Brain microvascular endothelial cell (primary cell): ENCODE results near the gene KLHL4.
"Not testable (repeated sequence)": the region's sequence is repeated elsewhere in the genome, so short reads cannot be mapped to it uniquely, and the experiment has no call there.

Experiments used
- DNase-seq: peaks from one replicate; pipeline ENCODE4 v3.0.0-alpha.2; 2020
- H3K27ac ChIP-seq: fragments of 250-450 bp; sonication (Bioruptor Pico); 2 replicates; pipeline ENCODE4 v1.5.1; 2020; ENCODE audit warnings: mild to moderate bottlenecking, moderate library complexity
- H3K27me3 ChIP-seq: fragments of 250-450 bp; sonication (Bioruptor Pico); replicated peaks from 2 replicates; pipeline ENCODE4 v1.5.1; 2020; ENCODE audit warnings: mild to moderate bottlenecking
- H3K36me3 ChIP-seq: fragments of 250-450 bp; sonication (Bioruptor Pico); replicated peaks from 2 replicates; pipeline ENCODE4 v1.5.1; 2020; ENCODE audit warnings: mild to moderate bottlenecking
- H3K4me3 ChIP-seq: 2 replicates; pipeline ENCODE4 v1.5.1; 2011; ENCODE audit warnings: low read depth, mild to moderate bottlenecking, control low read depth, low read length, moderate library complexity
- CTCF ChIP-seq: IDR thresholded peaks from 2 replicates; pipeline ENCODE4 v1.5.1; 2011; ENCODE audit warnings: low read depth, mild to moderate bottlenecking, moderate library complexity, low read length, control low read depth, inconsistent platforms; ENCODE audit errors: missing control alignments
- in situ Hi-C: cut with HindIII; loops from 2 replicates; pipeline ENCODE4 v1.10.0; 2017; ENCODE audit warnings: low sequenced_read_pairs, low pct_ligation_motif_present

The KLHL4 gene

GRCh38 chrX:87663421-87663820, 145.8 kb downstream of the KLHL4 start:
- in situ Hi-C loops = no loop called here

GRCh38 chrX:87664381-87664780, 146.8 kb downstream of the KLHL4 start:
- TF ChIP-seq CTCF = peak; percentile 2
- DNase-seq = no peak
- Histone ChIP-seq H3K27ac (no peak overlapping the region), H3K4me3 (no peak overlapping the region), H3K36me3 (no peaks in the 10 kb centered on the region), H3K27me3 (no peaks in the 10 kb centered on the region)
- in situ Hi-C loops = no loop called here

More at GRCh38 chrX:87663421-87663820, 145.8 kb downstream of the KLHL4 start:
- no peak for DNase-seq
- TF ChIP-seq CTCF = no peak
- Histone ChIP-seq H3K4me3 (no peak overlapping the region), H3K27ac (no peak overlapping the region), H3K36me3 (no peaks in the 10 kb centered on the region), H3K27me3 (no peaks in the 10 kb centered on the region)

GRCh38 chrX:87679849-87680248, 162.2 kb downstream of the KLHL4 start:
- Histone ChIP-seq H3K36me3 (no peaks in the 10 kb centered on the region), H3K4me3 (no peak overlapping the region), H3K27ac (no peak overlapping the region), H3K27me3 (no peaks in the 10 kb centered on the region)
- DNase-seq = no peak
- no peak for TF ChIP-seq CTCF
- in situ Hi-C loops = no loop called here

GRCh38 chrX:87687703-87688102, 170.1 kb downstream of the KLHL4 start:
- in situ Hi-C loops = no loop called here
- no peaks in the 10 kb centered on the region for H3K27me3 ChIP-seq
- no peaks in the 10 kb centered on the region for H3K36me3 ChIP-seq
- no peak for TF ChIP-seq CTCF
- no peak for DNase-seq
- no peak overlapping the region for H3K27ac ChIP-seq
- no peak overlapping the region for H3K4me3 ChIP-seq

GRCh38 chrX:87688113-87688748, 170.6 kb downstream of the KLHL4 start:
- in situ Hi-C loops, H3K27me3 ChIP-seq: not testable (repeated sequence)

GRCh38 chrX:87689218-87689617, 171.6 kb downstream of the KLHL4 start:
- H3K27me3 ChIP-seq, H3K4me3 ChIP-seq, DNase-seq, H3K27ac ChIP-seq, in situ Hi-C loops, H3K36me3 ChIP-seq: not testable (repeated sequence)

More at GRCh38 chrX:87688113-87688748, 170.6 kb downstream of the KLHL4 start:
- H3K36me3 ChIP-seq, H3K27ac ChIP-seq, H3K4me3 ChIP-seq, DNase-seq: not testable (repeated sequence)

- Histone ChIP-seq H3K27me3 (no peaks in the 10 kb centered on the region), H3K4me3 (no peak overlapping the region), H3K36me3 (no peaks in the 10 kb centered on the region), H3K27ac (no peak overlapping the region)
- DNase-seq = no peak
- in situ Hi-C loops = no loop called here
- TF ChIP-seq CTCF = no peak
Observed at GRCh38 chrX:87693204-87693603, 175.6 kb downstream of the KLHL4 start.
